Panc1 (cell line): Measurements from ENCODE around the gene KDM2B. TPM values are rescaled to one million over a fixed set of nuclear protein-coding genes. Genes with fewer than 3 reads are reported as not detected.

ENCODE experiments used
- ATAC-seq: fragments of 200-7000 bp; cut with Tn5 transposase; 2 replicates; pipeline ENCODE4 v1.9.1; 2020; ENCODE audit warnings: mild to moderate bottlenecking, moderate library complexity
- BruUV-seq: library from RNA; stranded (reverse); fragments of 400-500 nt; replicated peaks from 2 replicates; lab custom pipeline; 2021; lab: Mats Ljungman, UMichigan
- CTCF ChIA-PET: fragments of 300-600 bp; sonication (Branson Sonifier 250); formaldehyde crosslinking; loops from one replicate; lab custom pipeline; 2022; ENCODE audit warnings: antibody characterized with exemption; lab: Charles Lee
- POLR2A ChIA-PET: fragments of 300-600 bp; sonication (Branson Sonifier 250); formaldehyde crosslinking; loops from one replicate; lab custom pipeline; 2022; ENCODE audit warnings: antibody characterized with exemption; lab: Charles Lee
- DNase-seq: peaks from one replicate; pipeline ENCODE4 v3.0.0-alpha.2; 2010; ENCODE audit warnings: low read depth, low spot score
- H3K27ac ChIP-seq: 2 replicates; pipeline ENCODE4 v1.5.1; 2011; ENCODE audit warnings: mild to moderate bottlenecking, low read length, inconsistent platforms
- H3K27me3 ChIP-seq: fragments of 200-500 bp; sonication (Bioruptor generic); 2 replicates; pipeline ENCODE4 v1.6.0; 2014; ENCODE audit warnings: low read length, inconsistent platforms; ENCODE audit not compliant: control insufficient read depth, insufficient read depth
- H3K36me3 ChIP-seq: fragments of 200-500 bp; sonication (Bioruptor generic); 2 replicates; pipeline ENCODE4 v1.5.1; 2014; ENCODE audit warnings: inconsistent platforms, mild to moderate bottlenecking, low read length, moderate library complexity; ENCODE audit not compliant: control insufficient read depth, insufficient read depth
- H3K4me1 ChIP-seq: 2 replicates; pipeline ENCODE4 v1.5.1; 2011; ENCODE audit warnings: inconsistent platforms, mild to moderate bottlenecking, low read length, moderate library complexity; ENCODE audit not compliant: control insufficient read depth, insufficient read depth
- H3K4me3 ChIP-seq, 2 experiments: 2 replicates each; pipeline ENCODE4 v1.5.1; 2011 to 2012; ENCODE audit warnings: low read depth in 2 of 2, low read length in 2 of 2, mild to moderate bottlenecking in 2 of 2, inconsistent platforms in 1 of 2, moderate library complexity in 1 of 2
- H3K9me3 ChIP-seq: fragments of 200-500 bp; sonication (Bioruptor generic); 2 replicates; pipeline ENCODE4 v1.5.1; 2014; ENCODE audit warnings: low read depth, mild to moderate bottlenecking, inconsistent platforms, low read length, moderate library complexity; ENCODE audit not compliant: control insufficient read depth, insufficient read depth
- CTCF ChIP-seq: fragments of 450-650 bp; IDR thresholded peaks from 2 replicates; pipeline ENCODE4 v1.5.1; 2017; ENCODE audit warnings: mild to moderate bottlenecking
- POLR2AphosphoS5 ChIP-seq: IDR thresholded peaks from 2 replicates; pipeline ENCODE4 v1.6.1; 2012; ENCODE audit warnings: mild to moderate bottlenecking, low read depth, low read length, moderate library complexity
- REST ChIP-seq, 2 experiments: IDR thresholded peaks; 2 replicates each; pipeline ENCODE4 v1.6.1; 2011 to 2012; ENCODE audit warnings: low read depth in 2 of 2, control low read depth in 1 of 2, low read length in 1 of 2, mild to moderate bottlenecking in 1 of 2, moderate library complexity in 1 of 2; ENCODE audit not compliant: insufficient read depth in 1 of 2
- SIN3A ChIP-seq: IDR thresholded peaks from 2 replicates; pipeline ENCODE4 v1.6.1; 2012; ENCODE audit warnings: low read depth, mild to moderate bottlenecking, low read length, moderate library complexity, borderline replicate concordance; ENCODE audit not compliant: insufficient read depth
- TCF7L2 ChIP-seq: IDR thresholded peaks from 2 replicates; pipeline ENCODE4 v1.6.1; 2011; ENCODE audit warnings: mild to moderate bottlenecking, low read depth, low read length, inconsistent platforms
- in situ Hi-C: cut with HindIII; loops from 2 replicates; pipeline ENCODE4 v1.10.0; 2016; ENCODE audit warnings: low sequenced_read_pairs, low pct_unique_long_range_greater_than_20kb
- intact Hi-C: fragments of 100-400 bp; cut with micrococcal nuclease; formaldehyde crosslinking; loops from one replicate; pipeline ENCODE4 v1.10.0; 2022; ENCODE audit not compliant: unreplicated experiment
- total RNA-seq: library from RNA; stranded (reverse); gene quantifications from one replicate; pipeline ENCODE4 v1.2.1, GENCODE V29; 2021; ENCODE audit not compliant: unreplicated experiment

Gene KDM2B
- total RNA-seq, 1 experiment from 2014 or later, result 27.5 TPM

DNA sequence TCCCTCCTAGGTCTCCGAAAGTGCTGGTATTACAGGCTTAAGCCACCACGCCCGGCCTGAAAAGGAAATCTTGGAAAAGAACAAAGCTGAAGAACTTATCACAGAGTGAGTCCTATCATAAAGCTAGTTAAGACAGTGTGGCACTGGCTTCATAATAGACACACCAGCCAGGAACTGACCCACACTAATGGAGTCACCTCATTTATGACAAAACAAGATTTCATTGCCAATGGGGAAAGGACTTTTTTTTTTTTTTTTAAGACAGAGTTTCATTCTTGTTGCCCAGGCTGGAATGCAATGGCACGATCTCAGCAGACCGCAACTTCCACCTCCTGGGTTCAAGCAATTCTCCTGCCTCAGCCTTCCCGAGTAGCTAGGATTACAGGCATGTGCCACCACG, 15.7 kb downstream of the KDM2B start:
- no TSS peak for BruUV-seq
- in situ Hi-C loops, result no loop called here
- CTCF ChIA-PET, result interaction anchor here (1.1 kb wide), 1 partner anchor 12 kb away, joined by 3 read pairs; no protein-coding TSS in a partner anchor

DNA sequence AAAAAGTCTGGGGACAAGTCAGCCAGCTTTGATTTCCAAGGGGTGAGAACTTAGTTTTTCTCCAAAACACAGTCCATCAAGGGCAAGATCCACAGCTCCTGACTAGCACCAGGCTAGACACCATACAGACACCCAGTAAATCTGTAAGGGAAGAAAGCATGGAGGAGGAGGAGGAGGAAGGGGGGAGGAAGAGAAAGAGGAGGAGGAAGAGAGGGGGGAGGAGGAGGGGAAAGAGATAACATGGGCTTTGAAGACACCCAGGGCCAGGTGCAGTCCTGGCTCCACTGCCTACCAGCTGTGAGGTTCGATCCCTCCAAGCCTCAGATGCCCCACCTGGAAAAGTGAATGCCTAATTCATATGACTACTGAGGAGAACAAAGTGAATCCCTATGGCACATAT, 18.3 kb downstream of the KDM2B start:
- BruUV-seq, result no TSS peak
- ChIA-PET CTCF (no interaction called here), POLR2A (interaction anchor here (0.6 to 0.7 kb wide), 2 partner anchors 76 to 1309 kb away, joined by 9 to 23 read pairs; no protein-coding TSS in a partner anchor)
- no peak overlapping the region for H3K4me3 ChIP-seq
- intact Hi-C loops, result no loop called here
- H3K36me3 ChIP-seq, result no peaks in the 10 kb centered on the region
- DNase-seq (no peak), ATAC-seq (no peak)
- H3K9me3 ChIP-seq, result no peaks in the 10 kb centered on the region
- H3K27ac ChIP-seq, result no peak overlapping the region
- TF ChIP-seq REST (IDR thresholded peaks at IDR 0.05; ENCODE audit: insufficient read depth in 1 of 2, low read depth in 2 of 2, low read length in 1 of 2) (no peak), CTCF (no peak), SIN3A (no peak), POLR2AphosphoS5 (no peak), TCF7L2 (no peak)
- H3K27me3 ChIP-seq, result no peaks in the 10 kb centered on the region
- in situ Hi-C loops, result no loop called here
- no peaks in the 10 kb centered on the region for H3K4me1 ChIP-seq

More for the DNA sequence above, 15.7 kb downstream of the KDM2B start:
- Histone ChIP-seq H3K4me3 (no peak overlapping the region), H3K27ac (no peak overlapping the region), H3K4me1 (no peaks in the 10 kb centered on the region), H3K9me3 (no peaks in the 10 kb centered on the region), H3K36me3 (no peaks in the 10 kb centered on the region), H3K27me3 (no peaks in the 10 kb centered on the region)
- TF ChIP-seq SIN3A (no peak), CTCF (no peak), POLR2AphosphoS5 (no peak), TCF7L2 (no peak), REST (IDR thresholded peaks at IDR 0.05; ENCODE audit: insufficient read depth in 1 of 2, low read depth in 2 of 2, low read length in 1 of 2) (no peak)
- DNase-seq (no peak), ATAC-seq (no peak)
- intact Hi-C loops, result no loop called here
- POLR2A ChIA-PET, result no interaction called here
